Measurements from ENCODE around the gene CCNF.
"Not testable (repeated sequence)": the region's sequence is repeated elsewhere in the genome, so short reads cannot be mapped to it uniquely, and the experiment has no call there.

CCNF gene

GRCh38 chr16:2385190-2385836 is 43.9 kb upstream of the CCNF start:
- TF ChIP-seq CTCF (IDR thresholded peaks at IDR 0.05; ENCODE audit: low read length), result no peak
- TF ChIP-seq EZH2 (IDR thresholded peaks at IDR 0.05; ENCODE audit: borderline replicate concordance, low read length), result no peak
- no peaks in the 10 kb centered on the region for H3K4me1 ChIP-seq (ENCODE audit: insufficient read depth, low read length, severe bottlenecking)
- no peaks in the 10 kb centered on the region; the same call in 1 of the 2 replicates for H3K27me3 ChIP-seq (ENCODE audit: insufficient read depth, low read length)
- H3K79me2 ChIP-seq (ENCODE audit: insufficient read depth, low read length), result no peaks in the 10 kb centered on the region
- H3K4me3 ChIP-seq (ENCODE audit: low read depth, low read length, poor library complexity, severe bottlenecking), result no peak overlapping the region
- no peaks in the 10 kb centered on the region; the same call in 1 of the 2 replicates for H3K36me3 ChIP-seq (ENCODE audit: insufficient read depth, low read length)
- H3F3A ChIP-seq (ENCODE audit: insufficient read depth, low read length), result no peaks in the 10 kb centered on the region
- no peaks in the 10 kb centered on the region for H4K20me1 ChIP-seq (ENCODE audit: insufficient read depth, low read length)
- no peak overlapping the region for H3K4me2 ChIP-seq (ENCODE audit: low read length)
- H3K9ac ChIP-seq (ENCODE audit: low read length), result no peak overlapping the region
- no peak overlapping the region for H3K27ac ChIP-seq (ENCODE audit: low read depth, low read length, poor library complexity, severe bottlenecking)
- H3K9me2 ChIP-seq (ENCODE audit: low read depth, low read length), result no peaks in the 10 kb centered on the region
- H2AFZ ChIP-seq (ENCODE audit: low read length), result no peak overlapping the region
- H3K9me3 ChIP-seq (ENCODE audit: low read length), result peaks cover 3% of the 10 kb centered on the region; the same call in 1 of the 2 replicates

- H3K36me3 ChIP-seq (ENCODE audit: insufficient read depth, low read length); H3K9me3 ChIP-seq (ENCODE audit: low read length); H3K4me1 ChIP-seq (ENCODE audit: insufficient read depth, low read length, severe bottlenecking); H3K27ac ChIP-seq (ENCODE audit: low read depth, low read length, poor library complexity, severe bottlenecking); H3K4me2 ChIP-seq (ENCODE audit: low read length); H3K9me2 ChIP-seq (ENCODE audit: low read depth, low read length); H2AFZ ChIP-seq (ENCODE audit: low read length); H3K79me2 ChIP-seq (ENCODE audit: insufficient read depth, low read length); H4K20me1 ChIP-seq (ENCODE audit: insufficient read depth, low read length); H3K9ac ChIP-seq (ENCODE audit: low read length); H3K27me3 ChIP-seq (ENCODE audit: insufficient read depth, low read length); H3F3A ChIP-seq (ENCODE audit: insufficient read depth, low read length); H3K4me3 ChIP-seq (ENCODE audit: low read depth, low read length, poor library complexity, severe bottlenecking): not testable (repeated sequence)
Measured at GRCh38 chr16:2385982-2386381, 43.3 kb upstream of the CCNF start.

GRCh38 chr16:2386990-2387389 is 42.3 kb upstream of the CCNF start:
- H3K4me2 ChIP-seq (ENCODE audit: low read length), result no peak overlapping the region
- no peak overlapping the region for H3K27ac ChIP-seq (ENCODE audit: low read depth, low read length, poor library complexity, severe bottlenecking)
- no peaks in the 10 kb centered on the region for H3K4me1 ChIP-seq (ENCODE audit: insufficient read depth, low read length, severe bottlenecking)
- no peaks in the 10 kb centered on the region for H4K20me1 ChIP-seq (ENCODE audit: insufficient read depth, low read length)
- H3F3A ChIP-seq (ENCODE audit: insufficient read depth, low read length), result no peaks in the 10 kb centered on the region
- H2AFZ ChIP-seq (ENCODE audit: low read length), result no peak overlapping the region
- H3K27me3 ChIP-seq (ENCODE audit: insufficient read depth, low read length), result no peaks in the 10 kb centered on the region; the same call in 1 of the 2 replicates
- no peaks in the 10 kb centered on the region for H3K79me2 ChIP-seq (ENCODE audit: insufficient read depth, low read length)
- no peak for TF ChIP-seq EZH2 (IDR thresholded peaks at IDR 0.05; ENCODE audit: borderline replicate concordance, low read length)
- TF ChIP-seq CTCF (IDR thresholded peaks at IDR 0.05; ENCODE audit: low read length), result 0 out of 2 replicates have a peak, but pooled peaks have one; percentile 11
- H3K9me2 ChIP-seq (ENCODE audit: low read depth, low read length), result no peaks in the 10 kb centered on the region
- H3K4me3 ChIP-seq (ENCODE audit: low read depth, low read length, poor library complexity, severe bottlenecking), result no peak overlapping the region
- no peak overlapping the region for H3K9ac ChIP-seq (ENCODE audit: low read length)
- H3K9me3 ChIP-seq (ENCODE audit: low read length), result peaks cover 3% of the 10 kb centered on the region; the same call in 1 of the 2 replicates
- no peaks in the 10 kb centered on the region; the same call in 1 of the 2 replicates for H3K36me3 ChIP-seq (ENCODE audit: insufficient read depth, low read length)
